GOT3 (cell line): ENCODE data around the gene KCNC1.

Experiments used
- DNase-seq: peaks from one replicate; lab custom pipeline; 2025; ENCODE audit warnings: mixed read lengths; lab: John Stamatoyannopoulos, UW

KCNC1 gene

GRCh38 chr11:17755891-17756290 lies 21.3 kb downstream of the KCNC1 start:
- DNase-seq = no peak

DNA sequence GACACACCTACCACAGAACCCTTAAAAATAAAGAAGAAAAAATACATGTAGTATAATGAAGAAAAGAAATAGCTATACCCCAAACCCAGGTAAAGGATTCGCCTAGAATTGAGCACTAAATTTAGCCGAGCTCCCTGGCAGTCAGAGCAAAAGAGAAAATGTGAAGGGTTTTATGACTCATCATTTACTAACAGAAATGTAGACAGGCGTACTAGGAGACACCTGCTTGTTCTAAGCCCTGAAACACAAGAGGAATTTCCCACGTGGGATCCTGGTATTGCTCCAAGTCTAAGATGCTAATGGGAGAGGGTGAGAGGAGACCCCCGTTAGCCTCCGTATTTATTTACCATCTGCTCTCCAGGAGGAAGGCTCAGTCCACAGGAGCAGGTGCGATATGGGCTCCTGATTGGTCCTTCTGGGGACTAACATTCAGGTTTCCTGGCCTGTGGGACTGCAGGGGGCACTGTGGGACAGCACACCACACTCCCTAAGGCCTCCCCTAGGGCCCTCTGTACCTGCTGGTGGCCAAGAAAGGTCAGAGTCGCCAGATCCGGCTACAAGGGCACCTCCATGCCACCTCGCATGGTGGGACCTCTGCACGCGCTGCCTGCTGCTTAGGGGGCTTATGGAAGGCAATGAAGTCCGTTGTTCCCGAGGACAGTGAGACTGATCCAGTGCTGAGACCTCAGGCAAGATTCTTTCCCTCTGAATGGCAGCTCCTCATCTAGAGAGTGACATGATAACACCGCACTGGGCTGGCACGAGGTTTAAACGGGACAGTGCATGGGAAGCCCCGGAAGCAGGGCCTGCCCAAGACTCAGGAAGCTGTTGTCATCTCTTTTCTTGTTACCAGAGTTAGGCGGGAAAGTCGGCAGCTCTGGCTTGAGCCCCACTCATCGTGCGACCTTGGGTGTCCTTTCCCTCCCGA lies 25.8 kb downstream of the KCNC1 start:
- DNase-seq = no peak

DNA sequence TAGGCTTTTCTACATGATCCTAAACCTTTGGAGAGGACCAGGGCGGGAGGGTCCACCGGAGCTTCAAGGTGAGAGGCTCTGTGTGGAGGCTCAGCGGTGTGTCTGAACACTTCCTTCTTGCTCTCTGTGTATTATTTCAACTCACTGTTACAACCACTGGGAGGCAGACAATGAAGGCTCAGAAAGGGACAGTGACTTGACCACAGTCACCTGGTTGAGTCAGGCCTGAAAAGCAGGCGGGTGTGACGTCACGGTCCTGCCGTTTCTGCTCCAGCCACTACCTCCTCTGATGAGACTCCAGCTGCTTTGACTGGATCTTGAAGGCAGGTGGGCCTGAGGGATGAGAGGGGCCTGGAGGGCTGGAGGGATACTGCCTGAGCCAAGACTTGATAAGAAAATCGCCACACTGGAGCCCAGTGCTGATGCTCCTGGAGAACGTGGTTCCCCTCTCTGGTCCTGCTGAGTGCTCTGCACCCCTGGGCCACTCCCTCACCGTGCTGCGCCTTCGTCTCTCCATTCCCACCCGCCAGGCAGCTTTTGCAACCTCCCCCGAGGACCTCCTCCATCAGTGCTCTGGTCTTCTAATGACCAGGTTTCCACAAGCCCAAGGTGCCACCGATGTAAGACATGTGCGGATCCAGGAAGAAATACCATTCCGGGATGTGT lies 27.9 kb downstream of the KCNC1 start:
- no peak for DNase-seq

DNA sequence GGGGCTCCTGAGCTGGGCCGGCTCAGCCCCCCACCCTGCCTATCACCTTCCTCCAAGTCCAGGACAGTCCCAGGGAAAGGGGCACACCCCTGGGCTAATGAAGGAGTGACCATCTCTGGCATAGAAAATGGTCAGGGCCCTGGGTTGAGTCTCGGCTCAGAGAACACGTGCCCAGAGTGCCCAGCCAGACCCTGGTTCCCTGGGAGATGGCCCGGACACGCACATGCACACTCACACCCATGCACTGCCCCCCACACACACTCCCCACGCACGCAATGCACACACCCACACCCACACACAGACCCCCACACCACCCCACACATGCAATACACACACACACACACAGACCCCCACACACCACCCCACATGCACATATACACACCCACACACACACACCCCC lies 28.7 kb downstream of the KCNC1 start:
- DNase-seq = no peak

DNA sequence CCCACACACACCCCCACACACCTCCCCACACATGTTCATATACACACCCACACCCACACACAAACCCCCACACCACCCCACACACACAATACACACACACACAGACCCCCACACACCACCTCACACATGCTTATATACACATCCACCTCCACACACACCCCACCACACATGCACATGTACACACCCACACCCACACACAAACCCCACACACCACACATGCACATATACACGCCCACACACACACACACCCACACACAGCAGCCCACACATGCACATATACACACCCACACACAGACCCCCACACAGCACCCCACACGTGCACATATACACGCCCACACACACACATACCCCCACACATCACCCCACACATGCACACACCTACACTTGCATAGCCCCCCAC lies 29.1 kb downstream of the KCNC1 start:
- DNase-seq = no peak

DNA sequence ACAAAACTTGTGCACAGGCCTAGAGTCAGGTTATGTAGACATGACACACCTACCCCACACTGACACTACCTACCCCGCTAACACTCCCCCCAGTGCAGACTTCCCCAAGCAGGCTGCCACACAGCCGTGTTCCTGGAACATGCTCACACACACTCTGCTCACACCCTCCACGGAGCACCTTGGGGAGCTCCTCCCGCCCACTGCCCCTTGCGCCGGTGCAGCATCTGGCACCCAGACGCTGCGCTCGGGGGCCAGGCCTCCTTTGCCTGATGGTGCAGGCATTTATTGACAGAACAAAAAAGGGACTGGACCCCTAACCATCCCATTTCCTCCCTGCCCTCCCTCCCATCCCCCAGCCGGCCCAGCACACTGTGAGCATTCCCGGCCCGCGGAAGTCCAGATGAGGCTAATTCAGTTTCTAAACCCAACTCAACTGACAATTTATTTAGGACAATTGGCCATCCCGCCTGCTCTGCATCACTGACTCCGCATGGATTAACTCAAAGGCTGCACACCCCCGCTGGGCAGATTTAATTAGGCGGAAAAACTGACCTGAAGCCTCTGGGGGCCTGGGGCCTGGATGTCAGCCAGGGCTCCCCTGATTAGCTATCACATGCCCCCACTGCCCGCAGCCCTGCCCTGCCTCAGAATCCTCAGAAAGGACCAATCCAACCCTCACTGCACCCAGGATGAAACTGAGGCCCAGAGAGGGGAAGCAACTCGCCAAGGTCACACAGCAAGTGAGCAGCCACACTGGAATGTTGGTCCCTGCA lies 30.1 kb downstream of the KCNC1 start:
- no peak for DNase-seq

GRCh38 chr11:17765356-17766072 lies 30.9 kb downstream of the KCNC1 start:
- no peak for DNase-seq

GRCh38 chr11:17766073-17766359 lies 31.4 kb downstream of the KCNC1 start:
- DNase-seq = no peak

- no peak for DNase-seq
These were observed 32.0 kb downstream of the KCNC1 start for GRCh38 chr11:17766590-17766989.

- DNase-seq = no peak
These were observed 32.8 kb downstream of the KCNC1 start for GRCh38 chr11:17767301-17767885.

DNA sequence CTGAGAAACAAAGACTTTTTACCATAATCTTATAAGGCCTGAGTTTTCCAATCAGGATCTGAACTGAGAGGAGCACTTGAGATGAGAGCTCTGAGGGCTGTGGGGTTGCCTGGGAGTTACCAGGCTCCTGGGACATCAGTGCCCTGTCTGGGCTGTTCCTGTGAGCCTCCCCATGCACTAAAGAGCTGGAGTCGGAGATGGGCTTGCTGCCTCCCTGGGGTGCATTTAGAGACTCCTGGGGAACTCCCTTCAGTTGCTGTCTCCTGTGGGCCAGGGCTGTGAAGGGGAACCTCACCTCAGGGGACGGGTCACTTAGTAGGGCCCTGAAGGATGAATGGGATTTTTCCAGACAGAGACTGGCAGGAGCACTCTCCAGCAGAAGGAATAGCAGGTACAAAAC lies 33.3 kb downstream of the KCNC1 start:
- no peak for DNase-seq

- DNase-seq = no peak
These were observed 34.0 kb downstream of the KCNC1 start for GRCh38 chr11:17768547-17768946.

DNA sequence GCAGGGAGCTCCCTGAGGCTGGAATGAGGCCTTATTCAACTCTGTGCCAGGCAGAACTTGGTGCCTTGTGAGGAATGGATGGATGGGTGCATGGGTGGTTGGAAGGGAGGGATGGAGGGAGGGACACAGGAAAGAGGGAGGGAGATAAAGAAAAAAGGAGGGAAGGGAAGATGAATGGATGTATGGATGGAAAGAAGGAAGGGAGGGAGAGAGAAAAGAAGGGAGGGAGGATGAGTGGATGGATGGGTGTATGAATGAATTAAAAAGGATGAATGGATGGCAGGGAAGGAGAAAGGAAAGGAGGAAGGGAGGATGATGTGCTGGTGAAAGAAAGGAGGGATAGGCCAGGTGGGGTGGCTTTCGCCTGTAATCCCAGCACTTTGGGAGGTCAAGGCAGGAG lies 34.6 kb downstream of the KCNC1 start:
- DNase-seq = no peak

- no peak for DNase-seq
These were observed 35.6 kb downstream of the KCNC1 start for GRCh38 chr11:17770048-17770652.

GRCh38 chr11:17770917-17771316 lies 36.3 kb downstream of the KCNC1 start:
- no peak for DNase-seq

DNA sequence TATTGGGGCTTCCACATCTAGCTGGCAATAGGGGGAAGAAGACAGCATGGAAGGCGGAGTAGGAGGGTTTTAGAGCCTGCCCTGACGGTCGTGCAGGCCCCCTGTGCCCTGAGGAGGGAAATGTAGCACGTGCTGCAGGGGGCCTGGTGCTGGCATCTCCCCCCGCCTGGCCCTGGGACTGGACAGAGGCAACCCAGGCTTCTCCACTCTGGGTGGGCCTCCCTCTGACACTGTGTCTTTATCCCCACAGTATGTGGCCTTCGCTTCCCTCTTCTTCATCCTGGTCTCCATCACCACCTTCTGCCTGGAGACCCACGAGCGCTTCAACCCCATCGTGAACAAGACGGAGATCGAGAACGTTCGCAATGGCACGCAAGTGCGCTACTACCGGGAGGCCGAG lies 36.8 kb downstream of the KCNC1 start:
- DNase-seq = no peak

DNA sequence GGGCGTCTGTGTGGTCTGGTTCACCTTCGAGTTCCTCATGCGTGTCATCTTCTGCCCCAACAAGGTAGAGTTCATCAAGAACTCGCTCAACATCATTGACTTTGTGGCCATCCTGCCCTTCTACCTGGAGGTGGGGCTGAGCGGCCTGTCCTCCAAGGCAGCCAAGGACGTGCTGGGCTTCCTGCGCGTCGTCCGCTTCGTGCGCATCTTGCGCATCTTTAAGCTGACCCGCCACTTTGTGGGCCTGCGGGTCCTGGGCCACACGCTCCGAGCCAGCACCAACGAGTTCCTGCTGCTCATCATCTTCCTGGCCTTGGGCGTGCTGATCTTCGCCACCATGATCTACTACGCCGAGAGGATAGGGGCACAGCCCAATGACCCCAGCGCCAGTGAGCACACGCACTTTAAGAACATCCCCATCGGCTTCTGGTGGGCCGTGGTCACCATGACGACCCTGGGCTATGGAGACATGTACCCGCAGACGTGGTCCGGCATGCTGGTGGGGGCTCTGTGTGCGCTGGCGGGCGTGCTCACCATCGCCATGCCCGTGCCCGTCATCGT lies 37.3 kb downstream of the KCNC1 start:
- DNase-seq = no peak

- DNase-seq = no peak
These were observed 38.4 kb downstream of the KCNC1 start for GRCh38 chr11:17772704-17773600.

DNA sequence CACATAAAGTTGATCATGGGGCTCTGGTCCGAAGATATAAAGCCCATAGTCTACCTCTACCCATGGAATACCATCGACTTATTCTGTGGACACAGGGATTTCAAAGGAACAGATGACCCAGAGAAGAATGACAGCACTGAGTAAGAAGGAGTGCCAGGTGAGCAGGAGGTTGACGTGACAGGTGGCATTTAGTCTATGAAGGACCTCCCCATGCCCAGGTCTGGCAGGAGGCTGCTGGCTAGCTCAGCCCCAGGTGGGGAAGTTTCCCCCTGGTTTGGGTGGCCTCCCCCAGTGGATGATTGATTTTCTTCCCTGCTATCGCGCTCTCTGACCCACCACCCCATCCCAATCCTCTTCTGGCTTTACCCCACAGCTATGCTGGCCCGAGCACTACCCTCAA lies 39.1 kb downstream of the KCNC1 start:
- no peak for DNase-seq
